ENCODE data around the gene RALGPS2. TPM values are rescaled to one million over a fixed set of nuclear protein-coding genes. Genes with fewer than 3 reads are reported as not detected.

Gene RALGPS2
- total RNA-seq, result 15.0 and 21.8 TPM in 2 replicates

DNA sequence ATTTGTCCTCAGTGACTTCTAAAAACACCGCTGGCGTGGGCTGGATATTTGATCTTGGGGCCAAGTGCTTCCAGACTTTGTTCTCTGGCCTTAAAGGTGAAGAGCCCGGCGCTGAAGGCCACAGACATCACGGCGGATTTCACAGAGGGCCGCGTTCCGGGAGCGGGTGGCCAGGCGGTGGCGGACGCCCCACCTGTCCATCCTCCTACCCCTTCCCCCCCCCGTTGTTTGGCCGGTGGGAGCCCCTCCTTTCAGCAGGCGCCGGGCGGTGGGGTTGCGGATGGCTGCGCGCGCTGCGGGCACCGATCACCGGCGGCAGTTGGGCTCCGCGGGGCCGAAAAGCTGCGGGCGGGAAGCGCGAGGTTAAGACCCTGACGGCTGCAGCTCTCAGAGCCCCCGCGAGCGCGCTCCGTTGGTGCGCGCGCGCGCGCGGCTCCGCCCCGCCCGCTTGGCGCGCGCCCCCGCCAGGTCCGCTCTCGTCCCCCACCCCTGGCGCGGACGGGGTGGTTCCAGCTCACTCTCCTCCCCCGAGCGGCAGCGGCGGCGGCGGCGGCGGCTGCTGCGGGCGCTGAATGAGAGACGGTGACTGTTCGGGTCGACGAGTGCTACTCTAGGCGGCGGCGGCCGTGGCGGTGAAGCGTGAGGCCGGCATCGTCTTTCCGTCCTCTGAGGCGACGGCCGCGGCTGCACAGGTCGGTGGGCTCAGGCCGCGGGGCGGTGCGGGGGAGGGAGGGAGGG lies at the start of gene RALGPS2:
TSS of gene RALGPS2 (plus strand) at position 517 of the 738 bp plus-strand sequence. CDS start 51,521 bp downstream, outside the sequence.
- TF ChIP-seq CTCF (IDR thresholded peaks at IDR 0.05; ENCODE audit: insufficient read depth, low read length, severe bottlenecking), result no peak
- FAIRE-seq, result no peak
- DNase-seq (ENCODE audit: low read depth), result peak; percentile 34
- H3K36me3 ChIP-seq (ENCODE audit: control insufficient read depth, insufficient read depth, low read length), result no peaks in the 10 kb centered on the region
- no peaks in the 10 kb centered on the region for H3K27me3 ChIP-seq (ENCODE audit: control insufficient read depth, insufficient read depth, low read length)
- peak within 1 kb of the TSS; percentile 82 for H3K4me3 ChIP-seq (ENCODE audit: low read depth, low read length)

GRCh38 chr1:178679237-178679636 lies 45.8 kb upstream of the RALGPS2 start:
- FAIRE-seq (no peak), DNase-seq (ENCODE audit: low read depth) (no peak)
- Histone ChIP-seq H3K36me3 (ENCODE audit: control insufficient read depth, insufficient read depth, low read length) (no peaks in the 10 kb centered on the region), H3K27me3 (ENCODE audit: control insufficient read depth, insufficient read depth, low read length) (no peaks in the 10 kb centered on the region), H3K4me3 (ENCODE audit: low read depth, low read length) (no peak overlapping the region)
- no peak for TF ChIP-seq CTCF (IDR thresholded peaks at IDR 0.05; ENCODE audit: insufficient read depth, low read length, severe bottlenecking)

DNA sequence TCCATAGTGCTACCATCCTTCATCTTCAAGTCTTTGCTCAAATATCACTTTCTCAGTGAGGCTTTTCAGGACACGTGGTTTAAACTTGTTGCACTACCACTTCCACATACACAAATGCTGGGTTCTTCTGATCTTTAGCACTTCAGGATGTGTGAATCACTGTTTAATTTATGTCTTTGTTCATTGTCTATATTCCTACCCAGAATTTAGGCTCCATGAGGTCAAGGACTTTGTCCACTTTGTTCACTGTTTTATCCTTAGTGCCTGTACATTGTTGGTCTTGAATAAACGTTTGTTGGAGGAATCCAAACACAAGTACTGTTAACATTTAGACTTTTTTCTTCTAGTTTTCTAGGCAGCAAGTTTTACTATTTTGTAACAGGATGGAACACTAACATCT lies 42.6 kb upstream of the RALGPS2 start:
- no peak for TF ChIP-seq CTCF (IDR thresholded peaks at IDR 0.05; ENCODE audit: insufficient read depth, low read length, severe bottlenecking)

DNA sequence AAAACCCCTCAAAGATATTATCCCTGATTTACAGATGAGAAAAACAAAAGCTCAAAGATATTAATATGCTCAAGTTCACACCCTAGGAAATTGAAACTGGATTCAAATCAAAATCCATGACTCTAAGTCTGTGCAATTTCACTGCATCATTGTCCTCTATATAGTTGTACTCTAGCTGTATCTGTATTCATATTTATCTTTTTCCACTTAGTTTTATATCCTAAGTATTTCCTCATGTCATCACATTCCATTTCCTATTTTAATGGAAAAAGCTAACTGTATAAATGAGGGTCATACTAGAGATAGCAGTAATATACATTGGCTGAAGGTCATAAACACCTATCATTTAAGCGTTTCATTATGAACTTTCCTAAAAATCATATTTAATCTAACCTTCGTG lies 42.2 kb upstream of the RALGPS2 start:
- no peak for FAIRE-seq
- no peaks in the 10 kb centered on the region for H3K27me3 ChIP-seq (ENCODE audit: control insufficient read depth, insufficient read depth, low read length)
- DNase-seq (ENCODE audit: low read depth), result no peak
- TF ChIP-seq CTCF (IDR thresholded peaks at IDR 0.05; ENCODE audit: insufficient read depth, low read length, severe bottlenecking), result no peak
- H3K36me3 ChIP-seq (ENCODE audit: control insufficient read depth, insufficient read depth, low read length), result no peaks in the 10 kb centered on the region
- no peak overlapping the region for H3K4me3 ChIP-seq (ENCODE audit: low read depth, low read length)

More for the DNA sequence above, 42.6 kb upstream of the RALGPS2 start:
- Histone ChIP-seq H3K27me3 (ENCODE audit: control insufficient read depth, insufficient read depth, low read length) (no peaks in the 10 kb centered on the region), H3K36me3 (ENCODE audit: control insufficient read depth, insufficient read depth, low read length) (no peaks in the 10 kb centered on the region), H3K4me3 (ENCODE audit: low read depth, low read length) (no peak overlapping the region)
- peak; percentile 38 for DNase-seq (ENCODE audit: low read depth)
- no peak for FAIRE-seq

GRCh38 chr1:178683291-178683690 lies 41.8 kb upstream of the RALGPS2 start:
- Histone ChIP-seq H3K4me3 (ENCODE audit: low read depth, low read length) (no peak overlapping the region), H3K27me3 (ENCODE audit: control insufficient read depth, insufficient read depth, low read length) (no peaks in the 10 kb centered on the region), H3K36me3 (ENCODE audit: control insufficient read depth, insufficient read depth, low read length) (no peaks in the 10 kb centered on the region)
- no peak for TF ChIP-seq CTCF (IDR thresholded peaks at IDR 0.05; ENCODE audit: insufficient read depth, low read length, severe bottlenecking)
- FAIRE-seq (no peak), DNase-seq (ENCODE audit: low read depth) (no peak)

GRCh38 chr1:178684111-178684510 lies 40.9 kb upstream of the RALGPS2 start:
- Histone ChIP-seq H3K27me3 (ENCODE audit: control insufficient read depth, insufficient read depth, low read length) (no peaks in the 10 kb centered on the region), H3K36me3 (ENCODE audit: control insufficient read depth, insufficient read depth, low read length) (no peaks in the 10 kb centered on the region), H3K4me3 (ENCODE audit: low read depth, low read length) (no peak overlapping the region)
- no peak for FAIRE-seq
- DNase-seq (ENCODE audit: low read depth), result no peak
- TF ChIP-seq CTCF (IDR thresholded peaks at IDR 0.05; ENCODE audit: insufficient read depth, low read length, severe bottlenecking), result no peak

All from bronchial epithelial cell (primary cell).